Gastroesophageal sphincter (tissue), 3 donors: ENCODE measurements around the gene EXOG.

Experiments used
- CTCF ChIP-seq, 4 experiments: fragments of 200-600 bp in 2 of 4; fragments of 450-650 bp in 2 of 4; sonication (generic) in 1 of 4; IDR thresholded peaks; one replicate each; pipeline ENCODE4 v1.5.1; 2017 to 2019; ENCODE audit warnings: antibody characterized with exemption in 4 of 4, mild to moderate bottlenecking in 2 of 4, moderate library complexity in 2 of 4
- EP300 ChIP-seq: sonication (generic); formaldehyde crosslinking; IDR thresholded peaks from one replicate; pipeline ENCODE4 v1.6.1; 2017; ENCODE audit warnings: antibody characterized with exemption, mild to moderate bottlenecking
- POLR2A ChIP-seq, 2 donors: fragments of 450-650 bp; IDR thresholded peaks; one replicate each; pipeline ENCODE4 v1.6.1; 2017; ENCODE audit warnings: antibody characterized with exemption in 2 of 2, mild to moderate bottlenecking in 2 of 2, moderate library complexity in 1 of 2

GRCh38 chr3:38493031-38493430, 3.1 kb upstream of the EXOG start:
- TF ChIP-seq EP300 (no peak), CTCF (IDR thresholded peaks at IDR 0.05) (no peak), POLR2A (IDR thresholded peaks at IDR 0.05) (no peak)
